Measurements from ENCODE around the gene ELF4. TPM values are rescaled to one million over a fixed set of nuclear protein-coding genes. Genes with fewer than 3 reads are reported as not detected.

ELF4 gene
- total RNA-seq, 1 experiment from 2014 or later = 0.81 TPM

DNA sequence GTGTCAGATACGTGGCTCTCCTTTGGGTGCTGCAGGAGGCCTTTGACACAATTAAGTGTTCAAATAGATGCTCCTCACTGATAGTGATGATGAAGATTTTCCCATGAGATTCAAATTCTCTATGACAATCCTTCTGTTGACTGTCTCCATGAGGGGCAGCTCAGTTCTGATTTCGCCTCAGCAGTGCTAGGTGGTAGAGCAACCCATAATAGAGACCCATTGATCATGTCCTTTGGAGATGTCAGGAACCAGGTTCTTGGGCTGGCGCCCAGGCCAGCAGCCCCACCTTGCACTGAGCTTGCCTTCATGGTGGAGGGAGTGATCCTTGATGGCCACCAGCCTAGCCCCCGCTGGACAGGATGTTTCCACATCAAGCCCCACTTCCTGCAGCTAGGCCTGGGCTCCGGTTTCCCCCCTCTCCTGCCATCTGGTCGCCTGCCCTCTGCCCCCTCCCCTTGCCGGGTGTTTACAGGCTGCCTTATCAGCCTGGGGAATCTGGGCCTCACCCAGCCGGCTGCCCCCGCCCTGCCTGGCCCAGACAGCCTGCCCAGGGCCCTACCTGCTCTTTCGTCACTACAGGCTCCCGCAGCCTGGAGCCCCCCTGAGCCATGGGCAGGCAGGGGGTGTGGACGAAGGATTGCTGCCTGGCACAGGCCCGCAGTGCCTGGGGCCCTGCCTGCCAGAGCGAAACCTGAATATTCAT is 12.6 kb downstream of the ELF4 start:
- peaks cover 0 to 76% of the 10 kb centered on the region in 2 experiments; a peak in 4 of 5 replicates for H3K9me3 Mint-ChIP-seq
- H2BK120ac ChIP-seq (ENCODE audit: low read depth, low read length, poor library complexity, severe bottlenecking) = no peak overlapping the region
- no peak overlapping the region for H3K9ac ChIP-seq (ENCODE audit: extremely low read depth, insufficient read length, low read length)
- H3K36me3 Mint-ChIP-seq (ENCODE audit: insufficient read depth in 1 of 3, low read depth in 3 of 3) = no peaks in the 10 kb centered on the region; a peak in 1 of 7 replicates
- no peak overlapping the region for H3K27ac ChIP-seq (ENCODE audit: insufficient read length, low read depth, low read length)
- no peak overlapping the region for H3K18ac ChIP-seq (ENCODE audit: insufficient read length, low read depth, low read length)
- DNase-seq = no peak
- no CpG with 5 or more reads among the region's 14 CpGs for WGBS (ENCODE audit: extremely low coverage, insufficient read length, low lambda C conversion rate)
- H3K56ac ChIP-seq (ENCODE audit: insufficient read length, low read depth, low read length) = no peak overlapping the region
- no peak overlapping the region for H2BK5ac ChIP-seq (ENCODE audit: insufficient read length, low read length)
- H3K27ac Mint-ChIP-seq = no peak overlapping the region
- H3K4me2 ChIP-seq (ENCODE audit: insufficient read depth, insufficient read length, low read length) = no peak overlapping the region
- no peaks in the 10 kb centered on the region for H3K79me1 ChIP-seq (ENCODE audit: insufficient read depth, low read depth, low read length, poor library complexity, severe bottlenecking)
- no peak overlapping the region for H2BK20ac ChIP-seq (ENCODE audit: low read depth, low read length, poor library complexity, severe bottlenecking)
- no peak overlapping the region for H3K14ac ChIP-seq (ENCODE audit: insufficient read depth, low read length)
- H2BK15ac ChIP-seq (ENCODE audit: low read depth, low read length) = no peak overlapping the region; the same call in 1 of the 2 replicates
- H3K23me2 ChIP-seq (ENCODE audit: insufficient read length, low read depth, low read length, poor library complexity, severe bottlenecking) = no peaks in the 10 kb centered on the region
- H2AFZ ChIP-seq (ENCODE audit: low read length) = no peak overlapping the region
- no peak overlapping the region for H4K8ac ChIP-seq (replicated peaks; ENCODE audit: insufficient read length, low read depth, low read length)
- H2AK5ac ChIP-seq (ENCODE audit: insufficient read length, low read length) = no peak overlapping the region
- H3K27me3 Mint-ChIP-seq (ENCODE audit: low read depth) = no peaks in the 10 kb centered on the region; the same call in none of the 2 replicates
- H3K4me3 Mint-ChIP-seq = no peak overlapping the region
- H4K20me1 ChIP-seq (ENCODE audit: control insufficient read depth, insufficient read depth, insufficient read length) = no peaks in the 10 kb centered on the region
- H4K91ac ChIP-seq (ENCODE audit: insufficient read length, low read depth, low read length) = no peak overlapping the region
- H3K9me3 ChIP-seq (ENCODE audit: control insufficient read depth, low read depth, low read length) = peaks cover 14% of the 10 kb centered on the region
- H3K4me1 ChIP-seq (ENCODE audit: insufficient read depth, low read length) = no peaks in the 10 kb centered on the region
- TF ChIP-seq CTCF (conservative IDR thresholded peaks at IDR 0.05) = no peak
- H3K4me1 Mint-ChIP-seq = peaks cover 5 to 6% of the 10 kb centered on the region in 2 experiments
- H3K23ac ChIP-seq (ENCODE audit: insufficient read length, low read depth, low read length) = no peak overlapping the region
- no peaks in the 10 kb centered on the region for H3K27me3 ChIP-seq (ENCODE audit: insufficient read depth, low read length)
- no peak overlapping the region for H3K4ac ChIP-seq (ENCODE audit: low read depth, low read length)
- H4K5ac ChIP-seq (ENCODE audit: insufficient read length, low read depth, low read length) = no peak overlapping the region
- no peak overlapping the region for H3T11ph ChIP-seq (ENCODE audit: low read length)
- no peak overlapping the region for H2BK12ac ChIP-seq (ENCODE audit: insufficient read length, low read depth, low read length)
- no peaks in the 10 kb centered on the region for H3K79me2 ChIP-seq (ENCODE audit: insufficient read depth, low read length)

Data from H9 (cell line).